GM18526 (cell line): ENCODE results near the gene RNPEPL1.
A peak's percentile ranks its signal among the peaks of the same experiment; 100 is the strongest.

Experiments
- POLR2A ChIP-seq: IDR thresholded peaks from 3 replicates; pipeline ENCODE4 v1.6.1; 2011; ENCODE audit not compliant: insufficient read length; ENCODE audit errors: extremely low read depth

Gene RNPEPL1

DNA sequence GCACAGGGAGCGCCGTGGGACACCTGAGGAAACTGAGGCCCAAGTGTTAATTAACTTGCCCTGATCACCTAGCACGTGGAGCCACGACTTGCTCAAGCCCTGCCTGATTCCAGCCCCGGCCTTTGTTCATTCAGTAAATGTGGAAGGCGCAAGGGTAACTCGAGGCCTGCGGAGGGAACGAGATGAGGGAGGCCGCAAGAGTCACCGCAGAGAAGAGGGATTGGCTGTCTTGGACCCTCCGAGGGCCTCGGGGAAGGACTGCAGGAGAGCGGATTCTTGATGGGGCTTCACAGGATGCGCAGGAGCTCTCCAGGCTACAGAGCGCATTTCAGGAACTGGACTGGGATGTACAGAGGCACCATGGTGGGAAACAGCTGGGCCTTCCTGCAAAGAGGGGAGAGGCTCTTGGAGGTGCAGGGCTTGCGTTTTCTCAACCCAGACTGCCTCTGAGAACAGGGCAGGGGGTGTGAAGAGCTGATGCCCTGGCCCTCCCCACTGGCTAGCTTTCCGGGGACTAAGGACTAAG lies 10.0 kb upstream of the RNPEPL1 start:
- TF ChIP-seq POLR2A, result no peak

GRCh38 chr2:240559286-240559685 lies 9.0 kb upstream of the RNPEPL1 start:
- TF ChIP-seq POLR2A, result no peak

- TF ChIP-seq POLR2A, result peak; percentile 91
Observed at GRCh38 chr2:240560084-240560479, 8.2 kb upstream of the RNPEPL1 start, which contains the start of gene DUSP28. DUSP28 (plus strand) TSS chr2:240560357; CDS start chr2:240560685, 328 bp downstream.

DNA sequence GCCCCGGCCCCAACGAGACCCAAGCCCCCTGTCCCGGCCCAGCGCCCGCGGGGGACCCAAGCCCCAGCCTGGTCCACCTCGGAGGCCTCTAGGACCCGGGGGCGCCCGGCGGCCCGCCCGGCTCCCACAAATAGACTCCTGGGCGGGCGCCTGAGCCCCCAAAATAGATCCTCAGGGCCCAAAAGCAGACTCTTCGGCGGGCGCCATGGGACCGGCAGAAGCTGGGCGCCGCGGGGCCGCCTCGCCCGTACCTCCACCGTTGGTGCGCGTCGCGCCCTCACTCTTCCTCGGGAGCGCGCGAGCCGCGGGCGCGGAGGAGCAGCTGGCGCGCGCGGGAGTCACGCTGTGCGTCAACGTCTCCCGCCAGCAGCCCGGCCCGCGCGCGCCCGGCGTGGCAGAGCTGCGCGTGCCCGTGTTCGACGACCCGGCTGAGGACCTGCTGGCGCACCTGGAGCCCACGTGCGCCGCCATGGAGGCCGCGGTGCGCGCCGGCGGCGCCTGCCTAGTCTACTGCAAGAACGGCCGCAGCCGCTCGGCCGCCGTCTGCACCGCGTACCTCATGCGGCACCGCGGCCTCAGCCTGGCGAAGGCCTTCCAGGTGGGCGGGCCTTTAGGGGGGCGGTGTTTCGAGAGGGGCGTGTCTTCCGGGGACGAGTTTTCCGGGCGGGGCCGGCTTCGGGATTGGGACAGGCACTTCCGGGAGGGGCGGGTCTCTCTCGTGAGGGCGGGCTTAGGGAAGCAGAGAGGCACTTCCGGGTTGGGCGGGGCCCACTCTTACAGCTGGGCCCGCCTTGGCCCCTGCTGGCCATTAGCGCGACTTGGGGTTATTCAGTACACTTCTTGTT lies 7.6 kb upstream of the RNPEPL1 start:
- TF ChIP-seq POLR2A, result peak; percentile 93

DNA sequence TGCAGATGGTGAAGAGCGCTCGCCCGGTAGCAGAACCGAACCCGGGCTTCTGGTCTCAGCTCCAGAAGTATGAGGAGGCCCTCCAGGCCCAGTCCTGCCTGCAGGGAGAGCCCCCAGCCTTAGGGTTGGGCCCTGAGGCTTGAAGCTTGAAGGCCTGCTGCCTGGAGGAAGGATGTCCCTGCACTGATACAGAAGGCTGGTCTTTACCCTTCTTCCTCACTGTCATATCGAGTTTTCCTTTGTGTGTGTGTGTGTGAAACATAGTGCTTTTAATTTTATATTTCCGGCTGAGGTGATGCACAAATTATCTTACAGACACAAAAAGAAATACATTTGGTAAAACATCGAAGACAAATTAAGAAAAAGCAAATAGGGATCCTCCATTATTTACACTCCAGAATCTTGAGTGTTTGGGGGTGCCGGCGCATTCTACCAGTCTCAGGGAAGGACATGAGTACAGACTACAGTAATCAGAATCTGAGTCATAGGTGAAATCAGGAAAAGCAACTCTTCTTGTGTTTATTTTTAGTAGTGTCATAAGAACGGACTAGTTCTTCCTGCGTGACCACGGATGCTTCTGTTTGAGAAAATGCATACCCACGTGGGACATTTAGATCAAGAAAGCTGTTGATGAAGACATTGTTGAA lies 6.8 kb upstream of the RNPEPL1 start:
- TF ChIP-seq POLR2A, result no peak

- TF ChIP-seq POLR2A, result no peak
Observed at GRCh38 chr2:240563951-240564560, 4.2 kb upstream of the RNPEPL1 start.

- no peak for TF ChIP-seq POLR2A
Observed at GRCh38 chr2:240564561-240565332, 3.5 kb upstream of the RNPEPL1 start.

DNA sequence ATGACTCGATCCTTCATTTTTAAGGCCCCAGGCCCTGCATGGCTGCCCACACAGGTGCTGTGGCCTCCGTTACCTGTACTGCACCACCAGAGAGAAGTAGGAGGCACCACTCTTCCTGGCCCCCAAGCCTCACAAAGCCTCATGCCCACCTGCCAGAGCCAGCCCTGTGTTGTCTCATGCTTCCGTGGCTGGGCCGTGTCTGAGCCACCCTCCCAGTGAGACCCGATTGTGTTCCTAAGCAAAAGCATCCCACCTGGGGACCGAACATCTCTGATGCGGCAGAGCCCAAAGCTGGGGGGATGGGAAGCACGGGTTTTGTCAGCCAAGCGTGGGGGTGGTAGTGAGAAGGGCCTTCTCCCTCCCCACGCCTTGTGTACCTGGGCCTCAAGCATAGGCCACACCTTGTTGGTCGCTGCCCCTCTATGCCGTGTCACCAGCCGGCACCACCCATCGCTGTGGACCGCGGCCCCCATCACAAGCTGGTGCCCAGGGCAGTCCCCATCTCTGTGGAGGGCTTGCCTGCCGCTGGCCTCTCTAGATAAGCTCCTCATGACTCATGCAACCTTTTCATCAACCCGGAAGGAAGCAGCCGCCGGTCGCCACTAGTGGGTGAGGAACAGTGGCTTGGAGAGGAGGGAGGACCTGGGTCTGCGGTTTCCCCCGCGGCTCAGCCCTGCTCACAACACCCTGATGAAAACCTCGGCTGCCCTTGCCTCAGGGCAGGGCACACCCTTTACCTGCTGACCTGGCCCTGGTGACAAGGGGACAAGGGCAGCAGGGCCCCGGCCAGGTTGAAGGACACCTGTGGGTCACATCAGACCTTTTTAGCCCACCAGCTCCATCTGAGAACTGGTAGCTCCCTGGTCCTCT lies 2.7 kb upstream of the RNPEPL1 start:
- TF ChIP-seq POLR2A, result peak; percentile 70

DNA sequence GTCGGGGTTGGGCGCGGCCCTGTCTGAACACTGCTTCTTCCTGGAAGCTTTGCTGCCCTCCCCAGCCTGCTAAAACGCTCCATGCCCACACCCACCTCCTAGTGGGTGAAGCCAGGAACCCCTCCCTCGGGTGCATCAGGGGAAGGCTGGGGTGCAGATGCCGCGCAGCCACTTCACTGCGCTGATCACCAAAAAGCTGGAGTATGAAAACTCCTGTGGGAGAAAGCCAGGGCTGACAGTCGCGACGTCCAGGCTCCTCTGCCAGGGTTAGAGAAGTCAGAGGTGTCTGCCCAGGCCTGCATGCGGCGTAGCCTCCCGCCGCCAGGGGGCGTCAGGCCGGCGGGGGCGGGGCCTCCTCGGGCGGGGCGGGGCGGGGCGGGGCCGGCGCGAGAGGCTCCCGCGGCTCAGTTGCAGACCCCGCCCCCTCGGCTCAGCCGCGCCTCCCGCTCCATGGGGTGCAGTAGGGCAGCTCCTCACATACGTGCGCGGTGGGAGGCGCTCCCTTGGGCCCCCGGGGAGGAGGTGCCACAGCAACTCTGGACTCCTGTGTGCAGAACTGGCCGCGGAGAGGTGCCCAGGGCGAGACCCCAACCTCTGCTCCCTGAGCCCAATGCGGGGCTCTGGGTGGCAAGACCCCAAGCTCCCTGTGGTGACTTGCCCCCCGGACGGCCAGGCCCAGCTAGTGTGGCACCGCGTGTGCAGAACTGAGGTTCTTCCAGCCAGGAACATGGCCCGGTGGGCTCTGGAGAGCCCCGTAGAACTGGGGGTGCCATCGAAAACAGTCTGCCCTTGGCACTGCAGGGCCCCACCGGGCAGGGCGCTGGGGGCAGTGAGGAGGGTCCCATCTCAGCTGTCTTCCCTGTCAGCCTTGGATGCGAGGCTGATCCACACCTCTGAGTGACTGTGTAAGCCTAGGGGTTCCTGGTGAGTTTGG lies 1.8 kb upstream of the RNPEPL1 start:
- TF ChIP-seq POLR2A, result peak; percentile 60

- no peak for TF ChIP-seq POLR2A
Observed at GRCh38 chr2:240567137-240567871, 980 bp upstream of the RNPEPL1 start.

DNA sequence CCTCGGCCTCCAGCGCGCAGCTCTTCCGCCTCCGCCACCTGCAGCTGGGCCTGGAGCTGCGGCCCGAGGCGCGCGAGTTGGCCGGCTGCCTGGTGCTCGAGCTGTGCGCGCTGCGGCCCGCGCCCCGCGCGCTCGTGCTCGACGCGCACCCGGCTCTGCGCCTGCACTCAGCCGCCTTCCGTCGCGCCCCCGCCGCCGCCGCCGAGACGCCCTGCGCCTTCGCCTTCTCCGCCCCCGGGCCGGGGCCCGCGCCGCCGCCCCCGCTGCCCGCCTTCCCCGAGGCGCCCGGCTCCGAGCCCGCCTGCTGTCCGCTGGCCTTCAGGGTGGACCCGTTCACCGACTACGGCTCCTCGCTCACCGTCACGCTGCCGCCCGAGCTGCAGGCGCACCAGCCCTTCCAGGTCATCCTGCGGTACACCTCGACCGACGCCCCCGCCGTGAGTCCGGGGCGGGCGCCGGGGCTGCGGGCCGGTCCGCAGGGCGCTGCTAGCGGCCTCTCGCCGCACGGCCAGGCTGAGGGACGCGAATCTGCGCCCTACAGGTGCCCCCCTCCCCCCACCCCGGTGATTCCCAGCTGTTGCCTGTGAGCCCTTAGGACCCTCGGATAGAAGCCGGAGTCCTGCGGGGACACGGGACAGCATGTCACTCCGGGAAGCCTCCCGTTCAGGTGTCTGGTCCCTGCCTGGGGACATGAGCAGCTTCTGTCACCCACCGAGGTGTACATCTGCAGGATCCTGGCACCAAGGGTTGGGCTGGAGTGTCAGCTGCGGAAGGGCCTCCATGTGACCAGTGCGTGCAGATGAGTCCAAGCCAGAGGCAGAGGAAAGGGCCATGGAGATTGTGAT lies 616 bp downstream of the RNPEPL1 start:
- peak; percentile 38 for TF ChIP-seq POLR2A
